OCI-LY3 (cell line): ENCODE results near the gene ABCD4.

ENCODE experiments used
- H2AFZ ChIP-seq: fragments of 200-600, 300-600 bp; shearing (Covaris generic); 2 replicates; pipeline ENCODE4 v1.6.0; 2014; ENCODE audit warnings: antibody characterized with exemption, low read depth, low read length
- H3K27ac ChIP-seq: fragments of 200-600, 300-600 bp; sonication (generic); 2 replicates; pipeline ENCODE4 v1.5.1; 2014; ENCODE audit warnings: mild to moderate bottlenecking, low read length, moderate library complexity, mixed read lengths
- H3K27me3 ChIP-seq: fragments of 200-600, 300-600 bp; sonication (generic); 2 replicates; pipeline ENCODE4 v1.6.1; 2014; ENCODE audit warnings: low read depth, low read length, mixed read lengths
- H3K36me3 ChIP-seq: fragments of 200-600, 300-600 bp; sonication (generic); replicated peaks from 2 replicates; pipeline ENCODE3; 2014; ENCODE audit warnings: low read depth, low read length, mixed read lengths
- H3K4me1 ChIP-seq: fragments of 300-600, 200-600 bp; sonication (generic); 2 replicates; pipeline ENCODE4 v1.6.1; 2014; ENCODE audit warnings: low read length, mixed read lengths
- H3K4me2 ChIP-seq: fragments of 200-600, 300-600 bp; sonication (generic); 2 replicates; pipeline ENCODE4 v1.6.1; 2014; ENCODE audit warnings: low read length, mixed read lengths
- H3K4me3 ChIP-seq: fragments of 300-600, 200-600 bp; sonication (generic); 2 replicates; pipeline ENCODE4 v1.5.1; 2014; ENCODE audit warnings: antibody characterized with exemption, mild to moderate bottlenecking, low read length, moderate library complexity
- H3K79me2 ChIP-seq: fragments of 300-600, 200-600 bp; shearing (Covaris generic); 2 replicates; pipeline ENCODE4 v1.6.1; 2014; ENCODE audit warnings: mild to moderate bottlenecking, low read length, mixed read lengths
- H3K9ac ChIP-seq: fragments of 300-600, 200-600 bp; shearing (Covaris generic); 2 replicates; pipeline ENCODE4 v1.6.0; 2014; ENCODE audit warnings: mild to moderate bottlenecking, low read length, moderate library complexity
- H3K9me3 ChIP-seq: fragments of 200-600, 300-600 bp; shearing (Covaris generic); 2 replicates; pipeline ENCODE4 v1.6.1; 2014; ENCODE audit warnings: low read length, mixed read lengths; ENCODE audit not compliant: insufficient read depth
- H4K20me1 ChIP-seq: fragments of 200-600, 300-600 bp; sonication (generic); 2 replicates; pipeline ENCODE4 v1.6.1; 2016; ENCODE audit warnings: low read length, mixed read lengths; ENCODE audit not compliant: insufficient read depth
- CTCF ChIP-seq: fragments of 200-600, 300-600 bp; sonication (generic); IDR thresholded peaks from 2 replicates; pipeline ENCODE4 v1.5.1; 2014; ENCODE audit warnings: antibody characterized with exemption, low read length, low read depth
- EZH2phosphoT487 ChIP-seq: fragments of 200-600 bp; shearing (Covaris generic); IDR thresholded peaks from 2 replicates; pipeline ENCODE4 v1.6.1; 2018; ENCODE audit warnings: antibody characterized with exemption, mixed run types, low read depth

Gene ABCD4

DNA sequence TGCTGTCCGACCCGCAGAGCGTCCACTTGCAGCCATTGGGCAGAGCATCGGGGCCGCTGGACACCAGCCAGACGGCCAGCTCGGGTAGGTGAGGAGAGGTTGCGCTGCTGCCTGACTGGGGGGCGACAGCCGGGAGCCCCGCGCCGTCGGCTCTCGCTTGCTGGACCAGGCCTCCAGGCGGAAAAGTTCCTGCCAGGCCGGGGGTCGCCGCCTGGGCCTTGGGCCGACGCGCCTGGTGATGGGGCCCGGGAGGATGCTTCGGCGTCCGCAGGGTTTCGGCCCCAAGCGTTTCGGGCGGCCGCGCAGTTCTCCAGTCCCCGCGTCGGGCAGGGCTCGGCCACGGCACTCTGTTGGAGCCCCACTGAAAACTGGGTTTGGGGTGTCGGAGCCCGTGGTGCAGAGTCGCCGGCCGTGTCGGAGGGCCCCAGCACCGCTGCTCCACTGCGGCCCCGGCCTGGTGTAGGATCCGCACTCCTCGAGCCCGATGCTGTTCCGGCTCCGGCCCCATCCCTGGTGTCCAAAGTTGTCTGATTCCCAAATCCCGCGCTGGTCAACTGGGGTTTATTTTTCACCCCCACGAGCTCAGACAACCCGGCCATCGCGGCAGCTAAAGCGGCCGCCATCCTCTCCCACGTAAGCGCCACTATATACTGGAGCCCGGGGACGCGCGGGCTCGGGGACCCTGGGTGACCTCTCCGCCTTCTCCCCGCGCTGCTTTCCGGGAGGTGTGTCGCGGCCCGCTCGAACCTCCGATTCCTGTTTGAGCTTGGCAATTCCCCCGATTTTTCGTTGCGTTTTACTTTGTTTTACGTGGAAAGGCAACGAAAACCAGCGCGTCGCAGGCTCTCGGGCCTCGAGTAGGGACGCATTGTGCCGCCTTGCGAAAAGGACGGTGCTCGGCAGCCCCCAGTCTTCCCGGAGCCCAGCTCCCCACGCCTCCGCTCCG lies 62.6 kb downstream of the ABCD4 start:
- H3K9me3 ChIP-seq: no peaks in the 10 kb centered on the region
- no peaks in the 10 kb centered on the region for H3K79me2 ChIP-seq
- no peak overlapping the region for H2AFZ ChIP-seq
- H3K36me3 ChIP-seq: no peaks in the 10 kb centered on the region
- H3K9ac ChIP-seq: no peak overlapping the region
- H4K20me1 ChIP-seq: no peaks in the 10 kb centered on the region
- no peak overlapping the region for H3K4me2 ChIP-seq
- no peaks in the 10 kb centered on the region for H3K4me1 ChIP-seq
- H3K4me3 ChIP-seq: no peak overlapping the region
- peaks cover 27% of the 10 kb centered on the region for H3K27me3 ChIP-seq
- no peak overlapping the region for H3K27ac ChIP-seq
- TF ChIP-seq CTCF (no peak), EZH2phosphoT487 (no peak)

DNA sequence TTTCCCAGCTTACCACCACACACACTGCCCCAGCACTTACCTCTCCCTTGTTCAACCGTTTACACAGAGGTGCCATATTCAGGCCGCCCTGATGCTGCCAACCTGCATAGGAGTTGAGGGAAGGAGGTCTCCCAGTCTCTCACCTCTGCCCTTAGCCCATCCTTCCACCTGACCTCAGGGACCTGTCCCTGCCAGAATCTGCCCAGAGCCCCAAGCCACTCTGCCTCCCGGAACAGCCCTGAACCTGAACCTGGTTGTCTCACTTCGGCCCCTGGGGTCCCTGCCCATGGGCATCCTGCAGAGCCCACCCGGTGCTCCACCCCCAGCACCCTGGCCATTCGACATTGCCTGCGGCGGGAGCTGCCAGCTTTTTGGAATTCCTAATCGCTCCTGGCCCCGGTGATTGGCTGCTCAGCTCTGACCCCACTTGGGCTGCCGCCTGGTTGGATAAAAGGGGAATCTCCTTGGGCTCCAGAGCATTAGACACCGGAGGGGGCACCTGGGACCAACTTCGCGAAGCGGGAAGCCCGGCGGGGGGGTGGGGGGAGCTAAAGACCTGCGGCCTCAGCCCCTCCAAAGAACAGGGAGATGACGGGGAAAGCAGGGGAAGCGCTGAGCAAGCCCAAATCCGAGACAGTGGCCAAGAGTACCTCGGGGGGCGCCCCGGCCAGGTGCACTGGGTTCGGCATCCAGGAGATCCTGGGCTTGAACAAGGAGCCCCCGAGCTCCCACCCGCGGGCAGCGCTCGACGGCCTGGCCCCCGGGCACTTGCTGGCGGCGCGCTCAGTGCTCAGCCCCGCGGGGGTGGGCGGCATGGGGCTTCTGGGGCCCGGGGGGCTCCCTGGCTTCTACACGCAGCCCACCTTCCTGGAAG lies 63.5 kb downstream of the ABCD4 start, which contains the start of gene VSX2:
Gene VSX2, plus strand, starts transcription at position 476 of the 874 bp plus-strand sequence. Its CDS starts 113 bp downstream, at position 589.
- H3K4me2 ChIP-seq: no peak within 1 kb of the TSS

GRCh38 chr14:74237441-74237840 lies 65.3 kb downstream of the ABCD4 start:
- H3K79me2 ChIP-seq: no peaks in the 10 kb centered on the region
- H3K9me3 ChIP-seq: no peaks in the 10 kb centered on the region
- peaks cover 9% of the 10 kb centered on the region for H3K27me3 ChIP-seq
- TF ChIP-seq CTCF (no peak), EZH2phosphoT487 (no peak)
- no peaks in the 10 kb centered on the region for H4K20me1 ChIP-seq
- no peaks in the 10 kb centered on the region for H3K4me1 ChIP-seq
- no peaks in the 10 kb centered on the region for H3K36me3 ChIP-seq
- no peak overlapping the region for H2AFZ ChIP-seq
- H3K4me2 ChIP-seq: no peak overlapping the region
- H3K27ac ChIP-seq: no peak overlapping the region
- H3K9ac ChIP-seq: no peak overlapping the region
- H3K4me3 ChIP-seq: no peak overlapping the region

More for the DNA sequence above, 63.5 kb downstream of the ABCD4 start, which contains the start of gene VSX2:
- Histone ChIP-seq H3K9ac (no peak within 1 kb of the TSS), H3K4me3 (no peak within 1 kb of the TSS), H3K27ac (no peak within 1 kb of the TSS), H3K27me3 (peaks cover 27% of the 10 kb centered on the region), H4K20me1 (no peaks in the 10 kb centered on the region), H3K4me1 (no peaks in the 10 kb centered on the region), H3K36me3 (no peaks in the 10 kb centered on the region), H3K79me2 (no peaks in the 10 kb centered on the region), H3K9me3 (no peaks in the 10 kb centered on the region), H2AFZ (no peak within 1 kb of the TSS)
- no peak for TF ChIP-seq CTCF
- TF ChIP-seq EZH2phosphoT487: no peak
